HuH-7.5 (cell line): ENCODE measurements around the gene TMEM89.

ENCODE experiments used
- DNase-seq: peaks from one replicate; pipeline ENCODE4 v3.0.0; 2011; ENCODE audit warnings: low spot score

TMEM89 gene

GRCh38 chr3:48612309-48612708, 9.3 kb downstream of the TMEM89 start:
- DNase-seq, result no peak

- peak; percentile 96 for DNase-seq
These were observed 12.2 kb downstream of the TMEM89 start, which contains the start of gene UQCRC1 for GRCh38 chr3:48609088-48610005. UQCRC1 (minus strand) TSS chr3:48609646; CDS start chr3:48609620, 26 bp downstream.

- no peak for DNase-seq
These were observed 14.1 kb downstream of the TMEM89 start for GRCh38 chr3:48607519-48607918.

- no peak for DNase-seq
These were observed 20.0 kb downstream of the TMEM89 start for GRCh38 chr3:48601622-48601994.

- no peak for DNase-seq
These were observed 20.6 kb downstream of the TMEM89 start for GRCh38 chr3:48600711-48601621.

- no peak for DNase-seq
These were observed 21.9 kb downstream of the TMEM89 start for GRCh38 chr3:48599509-48600285.

- DNase-seq, result no peak
These were observed 22.5 kb downstream of the TMEM89 start for GRCh38 chr3:48599077-48599501.

GRCh38 chr3:48598323-48599076, 23.1 kb downstream of the TMEM89 start:
- DNase-seq, result no peak

- DNase-seq, result no peak
These were observed 24.2 kb downstream of the TMEM89 start for GRCh38 chr3:48597408-48597800.

- DNase-seq, result no peak
These were observed 24.7 kb downstream of the TMEM89 start for GRCh38 chr3:48596676-48597407.

- DNase-seq, result no peak
These were observed 25.4 kb downstream of the TMEM89 start for GRCh38 chr3:48596157-48596556.

- no peak for DNase-seq
These were observed 25.9 kb downstream of the TMEM89 start for GRCh38 chr3:48595526-48596121.

- DNase-seq, result no peak
These were observed 26.5 kb downstream of the TMEM89 start, which contains the start of gene COL7A1 for GRCh38 chr3:48595075-48595525. COL7A1 (minus strand) TSS chr3:48595329; CDS start chr3:48595159, 170 bp downstream.

- no peak for DNase-seq
These were observed 27.0 kb downstream of the TMEM89 start for GRCh38 chr3:48594417-48595049.

GRCh38 chr3:48593337-48593736, 28.2 kb downstream of the TMEM89 start:
- no peak for DNase-seq

- no peak for DNase-seq
These were observed 29.0 kb downstream of the TMEM89 start for GRCh38 chr3:48592519-48593087.

GRCh38 chr3:48591886-48592518, 29.6 kb downstream of the TMEM89 start:
- DNase-seq, result no peak

GRCh38 chr3:48591436-48591835, 30.1 kb downstream of the TMEM89 start:
- no peak for DNase-seq
